Fibroblast of lung (primary cell): Measurements from ENCODE around the gene TENT5C.

Source experiments
- EZH2 ChIP-seq: IDR thresholded peaks from 2 replicates; pipeline ENCODE4 v1.5.1; 2012; ENCODE audit warnings: low read length, control low read depth, mild to moderate bottlenecking; ENCODE audit errors: missing control alignments
- TF ChIP-seq, protein P1 (sequence below), 2 donors: IDR thresholded peaks in 1 of 2; conservative IDR thresholded peaks in 1 of 2; 1 replicate in 1 of 2; 2 replicates in 1 of 2; pipeline ENCODE4 v1.5.1; 2011 to 2012; ENCODE audit warnings: low read length in 2 of 2, control low read depth in 1 of 2, inconsistent platforms in 1 of 2, low read depth in 1 of 2, mild to moderate bottlenecking in 1 of 2

DNA sequence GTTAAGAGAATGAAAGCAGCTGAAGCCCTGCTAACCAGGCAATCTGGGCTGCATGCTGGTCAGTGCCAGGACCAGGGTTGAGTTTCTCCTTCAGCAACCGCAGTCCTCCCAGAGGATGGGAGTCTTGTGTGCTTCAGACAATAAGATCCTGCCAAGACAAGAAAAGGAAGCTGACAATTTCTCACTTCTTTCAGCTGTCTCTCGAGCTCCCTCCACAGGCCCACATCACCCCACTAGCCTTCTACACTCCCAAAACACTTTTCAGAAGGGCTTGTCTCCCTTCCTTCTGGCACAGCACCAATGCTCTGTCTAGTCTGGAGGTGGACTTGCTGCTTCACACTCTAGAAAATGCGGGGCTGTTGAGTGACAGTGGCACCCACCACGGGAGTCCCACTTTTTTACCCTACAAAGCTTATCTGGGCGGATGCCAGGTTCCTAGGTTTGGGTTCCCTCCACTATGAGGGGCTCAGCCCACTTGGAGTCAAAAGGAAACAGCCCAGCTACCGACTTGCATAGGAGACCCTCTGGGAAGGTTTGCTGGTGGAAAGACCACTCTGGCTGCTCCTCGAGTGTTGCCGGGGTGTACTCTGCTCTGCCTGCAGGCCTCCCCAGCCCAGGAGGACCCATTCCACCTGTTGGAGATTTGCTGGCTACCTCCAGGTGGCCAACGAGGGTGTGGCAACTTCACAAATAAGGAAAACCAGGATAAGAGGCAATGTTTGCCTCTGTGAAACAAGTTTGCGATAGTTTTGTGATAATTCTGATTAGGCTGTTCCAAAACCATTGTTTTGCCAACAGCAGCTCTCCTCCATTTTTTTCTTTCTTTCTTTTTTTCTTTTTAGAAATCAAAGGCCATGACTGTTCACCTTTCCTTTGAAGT is 68.9 kb downstream of the TENT5C start:
- TF ChIP-seq, protein P1, sequence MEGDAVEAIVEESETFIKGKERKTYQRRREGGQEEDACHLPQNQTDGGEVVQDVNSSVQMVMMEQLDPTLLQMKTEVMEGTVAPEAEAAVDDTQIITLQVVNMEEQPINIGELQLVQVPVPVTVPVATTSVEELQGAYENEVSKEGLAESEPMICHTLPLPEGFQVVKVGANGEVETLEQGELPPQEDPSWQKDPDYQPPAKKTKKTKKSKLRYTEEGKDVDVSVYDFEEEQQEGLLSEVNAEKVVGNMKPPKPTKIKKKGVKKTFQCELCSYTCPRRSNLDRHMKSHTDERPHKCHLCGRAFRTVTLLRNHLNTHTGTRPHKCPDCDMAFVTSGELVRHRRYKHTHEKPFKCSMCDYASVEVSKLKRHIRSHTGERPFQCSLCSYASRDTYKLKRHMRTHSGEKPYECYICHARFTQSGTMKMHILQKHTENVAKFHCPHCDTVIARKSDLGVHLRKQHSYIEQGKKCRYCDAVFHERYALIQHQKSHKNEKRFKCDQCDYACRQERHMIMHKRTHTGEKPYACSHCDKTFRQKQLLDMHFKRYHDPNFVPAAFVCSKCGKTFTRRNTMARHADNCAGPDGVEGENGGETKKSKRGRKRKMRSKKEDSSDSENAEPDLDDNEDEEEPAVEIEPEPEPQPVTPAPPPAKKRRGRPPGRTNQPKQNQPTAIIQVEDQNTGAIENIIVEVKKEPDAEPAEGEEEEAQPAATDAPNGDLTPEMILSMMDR (conservative IDR thresholded peaks at IDR 0.05 in 1 of 2, IDR thresholded peaks at IDR 0.05 in 1 of 2; ENCODE audit: low read depth in 1 of 2, low read length in 2 of 2) = peak in 1 of 2 donors; percentile 32
- no peak for TF ChIP-seq EZH2
